Stimulated activated CD4-positive, alpha-beta T cell treated with anti-CD3 and anti-CD28 coated beads, Interleukin-4, amount 100 ng/mL, for 1 hour (primary cell): ENCODE data around the gene UGT1A4.
"Not testable (repeated sequence)": the region's sequence is repeated elsewhere in the genome, so short reads cannot be mapped to it uniquely, and the experiment has no call there.

Source experiments
- DNase-seq: peaks from one replicate; pipeline ENCODE4 v3.0.0-alpha.2; 2020

Gene UGT1A4

GRCh38 chr2:233700028-233700635, 18.4 kb upstream of the UGT1A4 start:
- no peak for DNase-seq

- DNase-seq = not testable (repeated sequence)
Observed at GRCh38 chr2:233700842-233701241, 17.7 kb upstream of the UGT1A4 start.

- DNase-seq = no peak
Observed at GRCh38 chr2:233702238-233702637, 16.3 kb upstream of the UGT1A4 start.

- DNase-seq = no peak
Observed at GRCh38 chr2:233705911-233706506, 12.5 kb upstream of the UGT1A4 start.

GRCh38 chr2:233706720-233707119, 11.8 kb upstream of the UGT1A4 start:
- no peak for DNase-seq

- DNase-seq = no peak
Observed at GRCh38 chr2:233707940-233708644, 10.4 kb upstream of the UGT1A4 start.

GRCh38 chr2:233708942-233709341, 9.6 kb upstream of the UGT1A4 start:
- DNase-seq = no peak

- peak; percentile 69 for DNase-seq
Observed at GRCh38 chr2:233711312-233712008, 7.1 kb upstream of the UGT1A4 start.

GRCh38 chr2:233712611-233713261, 5.8 kb upstream of the UGT1A4 start, which contains the start of gene UGT1A5:
UGT1A5 (plus strand) TSS chr2:233712907; CDS start chr2:233712992, 85 bp downstream.
- no peak for DNase-seq

- no peak for DNase-seq
Observed at GRCh38 chr2:233713262-233713615, 5.3 kb upstream of the UGT1A4 start.

- DNase-seq = no peak
Observed at GRCh38 chr2:233714121-233714520, 4.4 kb upstream of the UGT1A4 start.

- DNase-seq = no peak
Observed at GRCh38 chr2:233728723-233729301, 10.3 kb downstream of the UGT1A4 start, which contains the start of gene UGT1A3. UGT1A3 (plus strand) TSS chr2:233729042; CDS start chr2:233729127, 85 bp downstream.

GRCh38 chr2:233736868-233737653, 18.5 kb downstream of the UGT1A4 start:
- not testable (repeated sequence) for DNase-seq

GRCh38 chr2:233740870-233741269, 22.3 kb downstream of the UGT1A4 start:
- DNase-seq = no peak

- DNase-seq = no peak
Observed at GRCh38 chr2:233743464-233744259, 25.1 kb downstream of the UGT1A4 start.

GRCh38 chr2:233745073-233745755, 26.7 kb downstream of the UGT1A4 start:
- DNase-seq = no peak

- DNase-seq = not testable (repeated sequence)
Observed at GRCh38 chr2:233745838-233746237, 27.3 kb downstream of the UGT1A4 start.

- DNase-seq = no peak
Observed at GRCh38 chr2:233746475-233747282, 28.1 kb downstream of the UGT1A4 start.

GRCh38 chr2:233747283-233747544, 28.7 kb downstream of the UGT1A4 start:
- no peak for DNase-seq

GRCh38 chr2:233750689-233751088, 32.2 kb downstream of the UGT1A4 start:
- DNase-seq = not testable (repeated sequence)
